ENCODE data around the gene RGL1. TPM values are rescaled to one million over a fixed set of nuclear protein-coding genes. Genes with fewer than 3 reads are reported as not detected.

RGL1 gene
- polyA plus RNA-seq, 3 donors, result 44.1 to 49.8 (median 45.6) TPM

GRCh38 chr1:183886083-183886828, 81.3 kb downstream of the RGL1 start:
- no peak for DNase-seq

- no peak for DNase-seq
These were observed 81.9 kb downstream of the RGL1 start for GRCh38 chr1:183886853-183887252.

GRCh38 chr1:183887826-183888819, 83.2 kb downstream of the RGL1 start:
- peak; percentile 57 for DNase-seq

GRCh38 chr1:183889095-183889494, 84.2 kb downstream of the RGL1 start:
- no peak for DNase-seq

- DNase-seq, result no peak
These were observed 86.4 kb downstream of the RGL1 start for GRCh38 chr1:183891158-183891856.

- no peak for DNase-seq
These were observed 87.5 kb downstream of the RGL1 start for GRCh38 chr1:183892351-183892793.

GRCh38 chr1:183893561-183894289, 88.8 kb downstream of the RGL1 start:
- no peak for DNase-seq

- DNase-seq, result no peak
These were observed 89.3 kb downstream of the RGL1 start for GRCh38 chr1:183894290-183894565.

- no peak for DNase-seq
These were observed 91.6 kb downstream of the RGL1 start for GRCh38 chr1:183896466-183897048.

GRCh38 chr1:183898001-183898396, 93.1 kb downstream of the RGL1 start:
- DNase-seq, result no peak

- DNase-seq, result no peak
These were observed 93.7 kb downstream of the RGL1 start for GRCh38 chr1:183898610-183899009.

- DNase-seq, result no peak
These were observed 96.9 kb downstream of the RGL1 start for GRCh38 chr1:183901748-183902330.

GRCh38 chr1:183903101-183903500, 98.2 kb downstream of the RGL1 start:
- DNase-seq, result no peak

- no peak for DNase-seq
These were observed 100.7 kb downstream of the RGL1 start for GRCh38 chr1:183905508-183906113.

- DNase-seq, result no peak
These were observed 102.2 kb downstream of the RGL1 start for GRCh38 chr1:183907070-183907469.

- DNase-seq, result no peak
These were observed 103.2 kb downstream of the RGL1 start for GRCh38 chr1:183908079-183908478.

- DNase-seq, result no peak
These were observed 104.8 kb downstream of the RGL1 start for GRCh38 chr1:183909672-183910071.

GRCh38 chr1:183910845-183911244, 105.9 kb downstream of the RGL1 start:
- DNase-seq, result no peak

- DNase-seq, result no peak
These were observed 106.4 kb downstream of the RGL1 start for GRCh38 chr1:183911285-183911684.

- no peak for DNase-seq
These were observed 107.5 kb downstream of the RGL1 start for GRCh38 chr1:183912265-183912886.
